Astrocyte of the hippocampus (primary cell): ENCODE data around the gene SMOC2.

Experiments
- DNase-seq: peaks from one replicate; pipeline ENCODE4 v3.0.0; 2011; ENCODE audit warnings: low read depth, low spot score

The SMOC2 gene

DNA sequence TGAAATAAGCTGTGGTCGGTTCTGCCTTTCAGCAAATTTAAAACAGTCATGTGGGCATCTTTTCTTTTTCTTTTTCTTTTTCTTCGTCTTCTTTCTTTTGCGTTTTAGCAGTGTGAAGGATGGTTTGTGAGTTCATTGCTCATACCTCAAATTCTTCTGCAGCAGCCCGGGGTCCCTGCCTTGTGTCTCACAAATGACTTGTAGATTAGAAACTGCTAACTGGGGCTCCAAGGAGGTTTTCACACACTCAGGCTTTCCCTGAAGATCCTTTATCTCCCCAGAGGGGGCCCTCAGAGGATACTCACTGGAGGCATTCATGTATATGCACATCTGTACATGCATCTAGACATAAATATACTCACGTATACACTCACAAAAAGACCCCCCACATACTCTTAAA lies 1.7 kb downstream of the SMOC2 start:
- DNase-seq = no peak

- no peak for DNase-seq
These were observed 6.3 kb downstream of the SMOC2 start for GRCh38 chr6:168447282-168447681.

DNA sequence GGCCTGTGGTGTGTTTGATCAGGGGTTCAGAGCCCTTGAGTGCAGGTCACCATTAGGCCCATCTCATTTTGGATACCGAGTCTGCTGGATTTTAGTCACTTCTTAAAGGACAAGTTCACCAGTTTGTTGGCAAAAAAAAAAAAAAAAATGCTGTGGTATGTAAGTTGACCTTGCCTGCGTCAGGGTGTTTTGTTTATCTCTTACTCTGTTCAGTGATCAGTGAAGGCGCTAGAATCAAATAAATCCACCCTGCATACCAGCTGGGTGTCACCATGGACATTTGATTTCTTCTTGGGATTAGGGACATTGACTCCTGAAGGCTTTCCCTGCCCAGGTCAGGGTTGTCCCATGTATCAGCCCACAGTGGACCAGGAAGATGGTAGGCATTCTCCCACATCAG lies 6.7 kb downstream of the SMOC2 start:
- no peak for DNase-seq

DNA sequence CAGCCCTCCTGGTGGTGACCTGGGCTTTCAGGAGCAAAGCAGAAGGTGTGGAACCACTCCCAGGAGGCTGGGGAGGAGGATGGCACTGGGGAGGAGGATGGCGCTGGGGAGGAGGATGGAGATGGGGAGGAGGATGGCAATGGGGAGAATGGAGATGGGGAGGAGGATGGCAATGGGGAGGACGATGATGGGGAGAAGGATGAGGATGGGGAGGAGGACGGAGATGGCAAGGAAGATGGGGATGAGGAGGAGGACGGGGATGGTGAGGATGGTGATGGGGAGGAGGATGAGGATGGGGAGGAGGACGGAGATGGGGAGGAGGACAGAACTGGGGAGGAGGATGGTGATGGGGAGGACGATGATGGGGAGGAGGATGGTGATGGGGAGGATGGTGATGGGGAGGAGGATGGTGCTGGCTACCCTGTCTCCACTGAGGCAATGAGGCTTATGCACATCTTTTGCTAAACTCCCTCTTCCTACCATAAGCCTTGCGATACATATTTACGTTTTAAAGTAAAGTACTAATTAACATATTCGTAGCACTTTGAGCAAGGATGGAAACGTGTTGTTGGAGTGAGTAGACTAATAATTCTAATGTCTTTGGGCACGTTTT lies 7.4 kb downstream of the SMOC2 start:
- DNase-seq = no peak

DNA sequence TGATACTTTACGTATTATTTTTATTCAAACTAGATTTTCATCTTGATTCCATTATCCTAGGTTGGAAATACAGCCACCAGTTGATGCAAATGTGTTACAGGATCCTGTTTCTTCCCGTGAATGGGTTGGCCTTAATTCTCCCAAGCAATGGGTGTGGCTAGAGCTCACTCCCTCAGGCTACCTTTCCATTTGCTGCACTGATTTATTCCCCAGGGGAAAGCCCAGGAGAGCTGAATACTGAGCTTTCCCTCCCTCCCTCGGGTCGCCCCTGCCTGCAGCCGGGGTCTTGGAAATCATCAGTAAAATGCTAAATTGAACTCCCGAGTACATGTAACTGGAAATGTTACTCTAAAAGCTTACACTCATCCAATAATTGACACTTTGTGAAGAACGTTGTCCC lies 9.9 kb downstream of the SMOC2 start:
- DNase-seq = no peak

DNA sequence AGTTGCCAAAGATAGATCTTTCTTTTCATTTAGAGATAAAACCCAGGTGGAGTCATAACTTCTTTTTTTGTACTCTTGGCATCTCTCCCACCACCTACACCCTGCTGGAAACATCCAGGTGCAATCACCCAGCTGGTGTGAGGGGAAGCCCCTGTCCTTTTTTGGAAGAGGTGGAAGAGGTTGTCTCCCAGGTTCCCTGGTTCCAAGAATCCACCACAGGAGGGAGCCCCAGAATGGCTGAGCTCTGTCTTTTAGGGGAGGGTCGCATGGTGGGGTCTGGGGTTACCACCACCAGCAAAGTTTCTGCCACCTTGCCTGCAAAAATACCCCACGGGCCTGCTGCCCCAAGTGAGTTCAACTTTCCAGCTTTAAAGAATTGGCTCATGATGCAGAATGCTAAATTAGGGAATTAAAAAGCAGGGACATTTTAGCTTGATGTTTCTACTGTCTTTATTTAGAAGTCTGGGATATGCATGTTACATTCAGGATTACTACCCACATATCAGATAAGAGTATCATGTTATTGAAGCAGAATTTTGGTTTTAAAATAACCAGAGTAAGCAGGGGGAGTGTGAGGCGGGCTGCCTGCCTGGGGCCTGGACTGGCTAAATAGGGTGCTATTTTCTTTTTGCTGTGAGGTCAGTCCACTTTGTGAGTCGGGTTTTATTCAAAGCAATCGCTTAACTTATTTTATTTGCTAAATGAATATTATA lies 11.0 kb downstream of the SMOC2 start:
- no peak for DNase-seq

GRCh38 chr6:168452685-168453377 lies 11.8 kb downstream of the SMOC2 start:
- DNase-seq = peak; percentile 53

DNA sequence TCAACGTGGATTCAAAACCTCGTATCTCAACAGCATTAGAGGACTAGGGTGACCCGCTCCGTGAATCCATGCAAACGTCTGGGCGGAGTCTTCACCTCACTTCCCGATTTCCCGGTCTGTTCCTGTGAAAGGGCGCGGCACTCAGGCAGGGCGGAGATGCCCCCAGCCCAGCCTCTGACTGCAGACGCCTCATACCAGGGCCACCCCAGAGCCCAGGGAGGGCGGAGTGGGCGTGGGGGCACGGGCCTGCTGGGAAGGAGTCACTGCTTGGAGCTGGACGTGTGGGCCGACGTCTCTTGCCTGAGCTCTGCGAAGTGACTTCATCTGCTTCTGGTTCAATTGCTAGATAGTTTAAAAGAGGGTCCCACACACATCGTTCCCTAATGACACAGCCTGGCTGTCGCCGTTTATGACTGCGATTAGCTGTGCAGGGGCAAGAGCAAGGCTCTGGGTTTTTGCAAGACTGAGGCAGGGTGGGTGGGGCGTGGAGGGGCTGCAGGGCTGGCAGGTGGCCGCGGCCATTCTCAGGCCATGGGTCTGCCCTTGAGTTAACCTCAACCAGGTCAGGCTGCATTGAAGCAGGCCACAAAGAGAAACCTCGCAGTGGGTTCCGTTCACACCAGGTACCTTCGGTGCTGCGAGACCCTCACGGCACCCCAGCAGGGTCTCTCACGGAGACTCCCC lies 15.0 kb downstream of the SMOC2 start:
- no peak for DNase-seq

- no peak for DNase-seq
These were observed 16.1 kb downstream of the SMOC2 start for GRCh38 chr6:168456907-168457652.

- DNase-seq = peak; percentile 6
These were observed 16.6 kb downstream of the SMOC2 start for GRCh38 chr6:168457653-168457934.

DNA sequence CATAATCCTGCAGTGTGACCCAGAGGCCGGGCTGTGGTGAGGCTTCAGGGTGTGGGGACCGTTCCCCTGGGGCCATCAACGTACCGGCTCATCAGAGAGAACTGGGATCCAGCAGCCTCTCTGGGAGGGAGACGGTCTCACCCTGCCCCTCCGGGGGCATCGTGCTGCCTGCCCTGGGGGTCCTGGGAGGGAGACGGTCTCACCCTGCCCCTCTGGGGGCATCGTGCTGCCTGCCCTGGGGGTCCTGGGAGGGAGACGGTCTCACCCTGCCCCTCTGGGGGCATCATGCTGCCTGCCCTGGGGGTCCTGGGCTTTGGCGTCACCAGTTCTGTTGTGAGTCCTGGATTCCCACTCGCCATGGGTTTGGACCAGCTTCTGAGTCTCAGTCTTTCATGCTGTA lies 17.1 kb downstream of the SMOC2 start:
- DNase-seq = no peak

- DNase-seq = no peak
These were observed 18.6 kb downstream of the SMOC2 start for GRCh38 chr6:168459572-168459971.

- no peak for DNase-seq
These were observed 21.4 kb downstream of the SMOC2 start for GRCh38 chr6:168462289-168462853.

GRCh38 chr6:168464546-168464945 lies 23.6 kb downstream of the SMOC2 start:
- DNase-seq = no peak

DNA sequence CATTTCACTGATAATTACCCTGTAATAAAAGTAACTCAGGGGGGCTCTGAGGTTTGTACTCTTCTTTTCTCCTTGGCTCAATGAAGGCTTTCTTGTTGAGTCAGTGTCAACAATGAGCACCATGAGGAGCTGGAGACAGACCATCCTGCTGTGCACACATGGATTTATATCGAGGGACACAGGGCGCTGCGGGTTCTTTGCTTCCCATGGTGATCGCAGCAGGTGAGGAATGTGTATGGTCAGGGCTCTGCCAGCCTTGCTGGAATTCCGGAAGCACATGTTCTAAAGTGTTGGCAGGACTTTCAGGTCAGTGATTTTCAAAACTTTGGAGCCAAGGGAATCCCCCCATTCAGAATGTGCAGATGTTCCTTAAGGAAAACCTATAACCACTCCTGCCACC lies 27.1 kb downstream of the SMOC2 start:
- DNase-seq = no peak

DNA sequence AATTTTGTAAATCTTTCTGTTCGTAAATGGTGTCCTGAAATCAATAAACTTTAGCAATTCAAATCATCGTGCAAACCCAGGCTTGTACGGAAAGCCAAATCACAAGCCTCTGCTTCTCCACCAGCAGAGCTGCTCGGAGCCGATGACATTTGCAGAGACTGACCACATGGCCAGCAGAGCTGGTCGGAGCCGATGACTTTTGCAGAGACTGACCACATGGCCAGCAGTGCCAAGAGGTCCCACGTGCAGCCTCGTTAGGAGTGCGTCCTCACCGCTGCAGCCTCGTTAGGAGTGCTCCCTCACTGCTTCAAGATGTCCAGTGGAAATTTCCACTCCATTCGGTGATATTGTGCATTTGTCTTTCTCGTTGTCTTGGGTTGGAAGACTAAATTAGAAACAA lies 28.5 kb downstream of the SMOC2 start:
- no peak for DNase-seq

GRCh38 chr6:168469926-168470325 lies 28.9 kb downstream of the SMOC2 start:
- DNase-seq = no peak

DNA sequence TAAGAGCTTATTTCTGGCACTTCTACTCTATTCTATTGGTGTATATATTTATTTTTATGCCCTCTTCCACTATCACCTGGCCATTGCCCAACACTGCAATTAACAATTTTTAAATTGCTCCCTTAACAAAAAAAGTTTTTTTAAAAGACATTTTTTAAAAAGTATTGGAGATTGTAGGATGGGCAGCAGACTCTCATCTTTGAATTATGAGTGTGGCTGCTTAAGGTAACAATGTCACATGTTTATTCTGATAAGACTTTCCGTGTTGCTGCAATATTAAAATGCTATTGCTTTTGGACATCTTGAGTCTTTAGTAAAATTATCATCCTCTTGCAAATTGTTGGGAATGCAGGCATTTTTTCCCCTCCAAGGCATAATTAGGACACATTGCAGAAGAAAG lies 31.4 kb downstream of the SMOC2 start:
- no peak for DNase-seq

- no peak for DNase-seq
These were observed 32.2 kb downstream of the SMOC2 start for GRCh38 chr6:168473197-168473596.

DNA sequence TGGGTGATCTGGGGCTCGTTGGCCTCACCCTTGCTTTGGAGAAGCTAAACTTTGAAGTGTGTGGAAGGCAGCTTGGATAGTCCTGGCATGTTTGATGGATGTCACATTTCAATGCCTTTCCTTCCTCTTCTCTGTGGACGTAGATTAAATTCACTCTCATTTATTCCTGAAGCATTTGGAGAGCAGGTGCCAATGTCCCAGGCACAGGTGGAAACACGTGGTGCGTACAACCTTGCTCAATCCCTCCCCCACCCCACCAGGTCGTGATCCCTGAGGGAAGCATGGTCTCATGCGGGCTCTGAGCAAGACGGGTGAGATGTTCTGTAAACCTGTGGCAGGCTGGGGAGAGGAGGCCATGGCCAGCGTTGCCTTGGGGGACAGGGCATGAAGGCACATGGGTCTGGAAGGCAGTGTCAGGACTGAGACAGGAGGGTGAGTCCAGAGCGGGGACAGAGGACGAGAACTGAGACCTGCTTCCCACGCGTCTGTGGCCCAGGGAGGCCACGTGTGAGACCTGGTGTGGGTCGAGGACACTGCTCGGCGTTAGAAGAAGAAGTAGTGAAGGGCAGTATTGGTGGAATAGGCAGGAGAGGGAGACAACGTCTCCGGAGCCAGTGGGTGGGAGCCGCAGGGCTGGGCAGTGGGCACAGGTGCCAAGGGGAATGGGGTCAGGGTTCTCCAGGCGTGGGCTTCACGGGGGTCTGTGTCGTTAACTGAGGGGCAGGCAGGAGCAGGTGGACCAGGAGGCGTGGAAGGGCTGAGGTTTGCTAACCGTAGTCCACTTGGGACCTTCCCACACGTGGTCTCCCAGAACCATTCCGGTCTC lies 34.4 kb downstream of the SMOC2 start:
- no peak for DNase-seq

GRCh38 chr6:168479421-168479820 lies 38.4 kb downstream of the SMOC2 start:
- DNase-seq = no peak
